Activated CD8-positive, alpha-beta T cell treated with anti-CD3 and anti-CD28 coated beads, Interleukin-2, amount 10 ng/mL, durations not matched to agents 7 days and 5 days (primary cell): ENCODE measurements around the gene WWOX. TPM values are rescaled to one million over a fixed set of nuclear protein-coding genes. Genes with fewer than 3 reads are reported as not detected.

ENCODE experiments used
- ATAC-seq: fragments of 150-1000 bp; cut with Tn5 transposase; one replicate; pipeline ENCODE4 v1.10.0; 2021; ENCODE audit warnings: moderate library complexity
- CTCF ChIA-PET: fragments of 350-600 bp; sonication (Branson Sonifier 250); formaldehyde crosslinking; loops from one replicate; lab custom pipeline; 2021; ENCODE audit warnings: antibody characterized with exemption; lab: Charles Lee
- POLR2A ChIA-PET: fragments of 350-600 bp; sonication (Branson Sonifier 250); formaldehyde crosslinking; loops from one replicate; lab custom pipeline; 2021; ENCODE audit warnings: antibody characterized with exemption; lab: Charles Lee
- DNase-seq: peaks from one replicate; pipeline ENCODE4 v3.0.0-alpha.2; 2020
- H3K27ac Mint-ChIP-seq: one replicate; pipeline ENCODE4 v1.8.0; 2021; ENCODE audit warnings: mild to moderate bottlenecking, mixed read lengths
- H3K27me3 Mint-ChIP-seq: one replicate; pipeline ENCODE4 v1.8.0; 2021; ENCODE audit warnings: low read depth, mixed read lengths
- H3K36me3 Mint-ChIP-seq: one replicate; pipeline ENCODE4 v1.8.0; 2021; ENCODE audit warnings: low read depth, mixed read lengths
- H3K4me1 Mint-ChIP-seq: one replicate; pipeline ENCODE4 v1.8.0; 2021; ENCODE audit warnings: low read depth, mixed read lengths
- H3K4me3 Mint-ChIP-seq: one replicate; pipeline ENCODE4 v1.8.0; 2021; ENCODE audit warnings: mild to moderate bottlenecking, mixed read lengths
- H3K9me3 Mint-ChIP-seq: one replicate; pipeline ENCODE4 v1.8.0; 2022; ENCODE audit warnings: mixed read lengths; ENCODE audit not compliant: insufficient read depth
- total RNA-seq, 2 experiments: library from RNA; stranded (reverse); gene quantifications; one replicate each; pipeline ENCODE4 v1.2.3, GENCODE V29; 2021

WWOX gene
- total RNA-seq, 2 experiments from 2014 or later = 34.4 to 34.9 TPM

DNA sequence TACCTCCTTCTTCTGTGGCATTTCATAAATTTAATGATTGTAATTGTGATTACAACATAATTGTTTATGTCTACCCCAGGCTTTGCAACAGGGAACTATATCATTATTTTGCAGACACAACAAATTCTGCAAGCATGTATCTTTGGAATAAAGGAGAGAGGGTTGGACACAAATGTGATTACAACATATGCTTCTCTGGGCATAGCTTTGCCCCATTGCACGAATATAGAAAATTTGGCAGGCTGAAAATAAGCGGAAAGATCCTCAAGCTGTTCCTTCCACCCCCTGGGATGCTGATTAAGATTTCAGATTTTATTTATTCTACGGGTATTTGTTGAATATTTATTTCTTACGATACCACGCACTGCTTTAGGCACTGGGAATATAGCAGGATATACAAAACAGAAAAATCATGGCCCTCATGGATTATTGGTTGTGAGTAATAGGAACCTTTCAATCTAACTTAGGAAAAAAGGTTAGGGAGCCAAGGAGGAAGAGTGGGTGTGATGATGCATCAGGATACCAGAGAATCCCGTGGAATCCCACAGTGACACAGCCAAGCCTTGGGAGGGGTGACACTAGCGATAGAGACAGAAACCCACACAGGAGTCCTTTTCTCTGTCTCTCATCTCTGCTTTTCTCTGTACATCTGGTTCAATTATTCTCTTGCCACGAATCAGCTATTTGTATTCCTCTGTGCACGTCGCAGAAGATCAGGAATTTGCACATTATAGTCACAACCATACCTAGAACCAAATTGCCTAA, 980.4 kb downstream of the WWOX start:
- DNase-seq (no peak), ATAC-seq (no peak)
- Mint-ChIP-seq H3K4me3 (no peak overlapping the region), H3K27ac (no peak overlapping the region), H3K27me3 (peaks cover 8% of the 10 kb centered on the region), H3K4me1 (peaks cover 71% of the 10 kb centered on the region), H3K9me3 (no peaks in the 10 kb centered on the region), H3K36me3 (peaks cover 3% of the 10 kb centered on the region)
- ChIA-PET CTCF (no interaction called here), POLR2A (no interaction called here)

DNA sequence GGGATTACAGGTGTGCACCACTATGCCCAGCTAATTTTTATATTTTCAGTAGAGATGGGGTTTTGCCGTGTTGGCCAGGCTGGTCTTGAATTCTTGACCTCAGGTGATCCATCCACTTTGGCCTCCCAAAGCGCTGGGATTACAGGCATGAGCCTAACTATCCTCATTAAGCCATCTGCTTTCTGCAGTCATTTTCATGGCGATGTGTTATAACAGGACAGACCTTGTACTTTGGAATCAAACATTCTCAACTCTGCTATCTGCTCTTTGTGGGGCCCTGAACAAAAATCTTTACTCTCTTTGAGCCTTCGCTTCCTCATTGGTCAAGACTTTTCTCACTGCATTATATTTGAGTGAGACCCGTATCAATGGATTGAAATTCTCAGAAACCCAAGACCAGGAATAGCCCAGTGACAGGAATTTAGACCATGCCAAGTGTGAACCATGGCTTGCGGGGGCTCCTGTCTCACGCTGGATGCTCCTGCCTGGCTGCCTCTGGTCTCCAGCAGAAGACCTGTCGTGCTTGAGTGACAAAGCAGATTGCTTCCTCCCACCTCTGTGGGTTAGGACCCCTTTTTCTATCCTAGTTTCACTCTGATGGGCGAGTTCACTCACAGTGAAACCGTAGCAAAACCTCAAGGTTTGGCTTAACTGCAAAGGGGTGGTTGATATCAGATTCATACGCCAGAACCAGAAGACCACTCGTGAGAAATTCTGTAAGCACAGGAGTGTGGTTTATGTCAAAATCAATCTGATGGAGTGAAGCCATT, 982.0 kb downstream of the WWOX start:
- Mint-ChIP-seq H3K4me1 (peaks cover 62% of the 10 kb centered on the region), H3K27me3 (peaks cover 8% of the 10 kb centered on the region), H3K27ac (no peak overlapping the region), H3K4me3 (no peak overlapping the region), H3K9me3 (no peaks in the 10 kb centered on the region), H3K36me3 (peaks cover 3% of the 10 kb centered on the region)
- CTCF ChIA-PET = no interaction called here
- DNase-seq (peak; percentile 32), ATAC-seq (peak; percentile 41)
- POLR2A ChIA-PET = no interaction called here

DNA sequence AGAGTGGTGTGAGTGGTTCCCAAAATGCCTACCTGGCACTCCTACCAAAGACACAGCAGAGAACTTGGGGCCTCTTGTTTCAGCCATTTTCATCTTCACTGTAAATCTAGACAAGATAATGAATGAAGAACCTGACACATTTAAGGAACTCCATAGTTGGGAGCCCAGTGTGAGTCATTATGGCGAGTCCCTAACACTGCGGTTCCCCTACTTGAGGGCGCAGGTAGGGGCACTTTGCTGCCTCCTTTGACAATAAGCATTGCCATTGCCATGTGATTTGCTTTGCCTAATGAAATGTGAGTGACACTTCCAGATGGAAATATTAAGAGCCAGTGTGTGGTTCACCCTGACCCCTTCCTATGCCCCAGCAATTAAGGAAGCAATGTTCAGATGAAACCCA, 983.5 kb downstream of the WWOX start:
- ATAC-seq = no peak
- no peak overlapping the region for H3K4me3 Mint-ChIP-seq
- peaks cover 3% of the 10 kb centered on the region for H3K36me3 Mint-ChIP-seq
- CTCF ChIA-PET = no interaction called here
- H3K9me3 Mint-ChIP-seq = no peaks in the 10 kb centered on the region
- no peak overlapping the region for H3K27ac Mint-ChIP-seq
- peaks cover 17% of the 10 kb centered on the region for H3K27me3 Mint-ChIP-seq
- POLR2A ChIA-PET = no interaction called here
- peaks cover 50% of the 10 kb centered on the region for H3K4me1 Mint-ChIP-seq
- DNase-seq = no peak

DNA sequence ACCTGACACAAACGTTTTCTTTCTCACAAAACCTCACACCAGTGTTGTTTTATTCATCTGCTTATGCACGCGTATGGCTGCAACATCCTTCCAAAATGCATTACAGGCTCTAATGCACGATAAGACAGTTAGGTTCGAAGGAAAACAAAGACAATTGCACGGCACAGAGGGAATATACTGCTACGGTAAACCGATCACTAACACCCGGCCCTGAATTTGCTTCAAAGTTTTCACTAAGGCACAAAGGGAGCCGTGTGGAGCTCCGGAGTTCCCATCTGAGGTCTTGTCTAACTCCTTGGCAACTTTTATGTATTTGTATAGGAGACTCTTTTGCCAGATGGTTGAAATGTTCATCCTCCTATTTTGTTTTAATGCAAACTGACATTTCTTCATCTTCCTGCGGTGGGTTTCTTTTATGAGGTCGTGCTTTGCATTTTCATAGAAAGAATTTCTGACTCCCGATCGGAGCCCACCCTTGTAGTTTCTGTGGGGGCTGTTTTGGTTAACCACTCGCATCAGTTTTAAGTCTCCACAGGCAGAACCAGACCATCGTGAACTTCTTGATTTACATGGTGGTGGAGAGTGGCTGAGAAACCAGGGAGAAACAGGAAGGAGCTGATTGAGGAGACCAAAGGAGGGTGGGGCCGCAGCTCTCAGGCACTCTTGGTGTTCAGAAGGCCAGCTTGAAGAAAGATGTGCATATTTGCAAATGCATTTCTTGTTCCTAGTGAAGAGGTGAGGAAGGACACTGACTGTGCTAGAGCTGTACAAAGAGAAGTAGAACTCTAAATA, 984.2 kb downstream of the WWOX start:
- no peaks in the 10 kb centered on the region for H3K9me3 Mint-ChIP-seq
- H3K36me3 Mint-ChIP-seq = peaks cover 2% of the 10 kb centered on the region
- CTCF ChIA-PET = no interaction called here
- POLR2A ChIA-PET = no interaction called here
- DNase-seq = no peak
- H3K4me3 Mint-ChIP-seq = no peak overlapping the region
- peaks cover 49% of the 10 kb centered on the region for H3K4me1 Mint-ChIP-seq
- H3K27me3 Mint-ChIP-seq = peaks cover 17% of the 10 kb centered on the region
- ATAC-seq = peak; percentile 41
- H3K27ac Mint-ChIP-seq = peak overlapping the region; percentile 1

DNA sequence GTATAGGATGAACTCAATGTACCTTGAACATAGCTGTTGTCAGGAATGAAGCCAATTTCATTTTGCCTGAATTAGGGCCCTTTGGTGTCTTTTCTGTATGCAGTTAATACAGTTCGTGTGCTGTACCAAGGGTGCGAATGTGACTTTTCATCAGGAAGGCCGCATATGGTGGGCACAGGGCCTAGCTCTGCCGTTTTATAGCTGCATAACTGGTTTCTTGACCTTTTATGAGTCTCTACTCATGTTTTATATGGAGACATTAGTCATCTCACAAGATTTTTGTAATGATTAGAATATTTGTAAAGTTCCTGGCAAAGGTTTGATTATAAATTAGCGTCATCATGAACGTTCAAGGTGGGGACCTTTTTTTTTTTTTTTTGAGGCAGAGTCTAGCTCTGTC, 989.5 kb downstream of the WWOX start:
- Mint-ChIP-seq H3K27ac (no peak overlapping the region), H3K36me3 (peaks cover 11% of the 10 kb centered on the region), H3K9me3 (peaks cover 4% of the 10 kb centered on the region), H3K27me3 (peaks cover 14% of the 10 kb centered on the region), H3K4me3 (no peak overlapping the region), H3K4me1 (peaks cover 66% of the 10 kb centered on the region)
- ChIA-PET CTCF (no interaction called here), POLR2A (no interaction called here)
- ATAC-seq (no peak), DNase-seq (no peak)

DNA sequence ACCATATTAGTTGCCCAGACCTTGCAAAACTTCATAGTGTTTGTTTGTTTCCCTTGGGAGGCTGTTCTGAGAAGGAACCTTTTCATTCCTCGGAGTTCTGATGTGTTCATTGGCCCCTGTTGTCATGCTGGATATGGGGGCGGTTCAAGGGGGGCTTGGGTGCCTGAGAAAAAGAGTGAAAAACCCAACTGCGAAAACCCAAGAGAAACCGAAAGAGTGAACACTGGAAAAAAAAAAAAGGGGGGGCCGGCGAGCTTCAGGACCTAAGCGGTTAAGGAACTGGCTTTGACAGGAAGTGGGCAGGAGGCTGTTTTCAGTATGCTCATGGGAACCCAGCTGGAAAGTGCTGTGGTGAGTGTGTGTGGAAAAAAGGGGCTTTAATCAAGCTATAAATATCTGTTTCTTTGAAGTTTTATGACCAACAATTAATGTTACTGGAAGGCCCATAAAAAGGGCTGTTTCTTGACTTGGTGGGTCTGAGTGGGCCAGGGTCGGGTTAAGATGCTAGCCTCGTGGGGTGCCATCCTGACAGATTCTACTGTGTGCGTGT, 990.4 kb downstream of the WWOX start:
- peak overlapping the region; percentile 81 for H3K27ac Mint-ChIP-seq
- ATAC-seq (peak; percentile 61), DNase-seq (peak; percentile 81)
- H3K36me3 Mint-ChIP-seq = peaks cover 11% of the 10 kb centered on the region
- peaks cover 14% of the 10 kb centered on the region for H3K27me3 Mint-ChIP-seq
- ChIA-PET POLR2A (interaction anchor here (0.6 to 1.1 kb wide), 3 partner anchors 119 to 512 kb away, joined by 3 read pairs; no protein-coding TSS in a partner anchor), CTCF (no interaction called here)
- H3K9me3 Mint-ChIP-seq = peaks cover 4% of the 10 kb centered on the region
- H3K4me3 Mint-ChIP-seq = peak overlapping the region; percentile 61
- H3K4me1 Mint-ChIP-seq = peaks cover 66% of the 10 kb centered on the region

DNA sequence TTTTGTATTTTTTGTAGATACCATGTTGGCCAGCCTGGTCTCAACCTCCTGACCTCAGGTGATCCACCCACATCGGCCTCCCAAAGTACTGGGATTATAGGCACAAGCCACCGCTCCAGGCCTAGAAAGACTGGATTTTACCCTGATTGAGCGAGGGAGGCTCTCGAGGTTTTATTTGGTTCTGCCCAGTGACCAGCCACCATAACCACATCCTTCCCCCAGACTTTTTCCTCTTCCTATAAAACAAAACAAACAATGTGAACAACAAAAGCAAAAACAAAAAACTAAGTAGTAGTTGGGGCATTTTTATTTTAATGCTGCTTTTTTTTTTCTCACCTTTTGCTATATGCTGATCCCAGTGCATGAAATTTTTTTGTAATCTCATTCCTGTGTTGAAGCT, 991.5 kb downstream of the WWOX start:
- ATAC-seq = no peak
- peak; percentile 32 for DNase-seq
- peaks cover 4% of the 10 kb centered on the region for H3K9me3 Mint-ChIP-seq
- ChIA-PET POLR2A (no interaction called here), CTCF (no interaction called here)
- H3K4me3 Mint-ChIP-seq = peak overlapping the region; percentile 22
- no peak overlapping the region for H3K27ac Mint-ChIP-seq
- peaks cover 11% of the 10 kb centered on the region for H3K36me3 Mint-ChIP-seq
- H3K27me3 Mint-ChIP-seq = peaks cover 17% of the 10 kb centered on the region
- H3K4me1 Mint-ChIP-seq = peaks cover 61% of the 10 kb centered on the region

DNA sequence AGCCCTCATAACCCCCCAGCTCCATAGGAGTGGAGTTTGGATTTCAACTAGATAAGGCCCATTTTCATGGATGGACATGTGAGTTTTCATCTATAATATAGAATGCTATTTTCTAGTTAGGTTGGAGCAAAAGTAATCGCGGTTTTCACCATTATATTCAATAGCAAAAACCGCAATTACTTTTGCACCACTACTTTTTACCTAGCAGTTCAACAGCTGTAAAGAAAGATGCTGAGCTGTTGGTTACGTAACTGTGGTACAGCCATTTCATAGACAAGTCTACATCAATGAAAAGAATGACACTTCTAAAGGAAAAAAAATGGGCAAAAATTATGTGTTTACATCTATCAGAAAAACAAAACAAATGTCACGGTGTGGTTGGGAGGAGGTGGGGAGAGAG, 993.4 kb downstream of the WWOX start:
- H3K36me3 Mint-ChIP-seq = peaks cover 11% of the 10 kb centered on the region
- DNase-seq = no peak
- ChIA-PET CTCF (no interaction called here), POLR2A (interaction anchor here (0.6 kb wide), 1 partner anchor 21 kb away, joined by 3 read pairs; no protein-coding TSS in a partner anchor)
- H3K4me1 Mint-ChIP-seq = peaks cover 61% of the 10 kb centered on the region
- peaks cover 4% of the 10 kb centered on the region for H3K9me3 Mint-ChIP-seq
- peak overlapping the region; percentile 29 for H3K4me3 Mint-ChIP-seq
- H3K27ac Mint-ChIP-seq = peak overlapping the region; percentile 24
- no peak for ATAC-seq
- peaks cover 13% of the 10 kb centered on the region for H3K27me3 Mint-ChIP-seq

DNA sequence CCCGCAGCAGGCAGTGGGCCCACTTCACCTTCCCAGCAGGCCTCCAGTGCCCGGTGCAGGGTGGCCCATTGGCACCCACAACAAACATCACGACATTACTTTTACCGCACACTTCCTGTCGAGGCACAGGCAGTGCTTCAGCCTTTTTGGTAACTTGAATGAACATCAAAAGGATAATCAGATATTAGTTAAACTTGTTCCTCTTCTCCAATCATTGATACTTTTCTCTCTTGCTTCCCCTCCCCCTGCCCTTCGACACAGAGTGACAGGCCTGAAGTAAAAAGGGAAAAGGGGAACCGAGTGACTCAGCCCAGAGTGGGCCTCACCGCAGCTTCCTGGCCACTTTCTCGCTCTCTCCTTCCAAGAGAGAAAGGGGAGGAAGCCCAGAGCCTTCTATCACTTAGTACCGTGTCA, 994.1 kb downstream of the WWOX start:
- peaks cover 11% of the 10 kb centered on the region for H3K36me3 Mint-ChIP-seq
- peaks cover 13% of the 10 kb centered on the region for H3K27me3 Mint-ChIP-seq
- H3K27ac Mint-ChIP-seq = peak overlapping the region; percentile 53
- H3K4me3 Mint-ChIP-seq = peak overlapping the region; percentile 42
- ChIA-PET CTCF (no interaction called here), POLR2A (interaction anchor here (0.6 kb wide), 1 partner anchor 21 kb away, joined by 3 read pairs; no protein-coding TSS in a partner anchor)
- ATAC-seq (peak; percentile 58), DNase-seq (peak; percentile 53)
- peaks cover 4% of the 10 kb centered on the region for H3K9me3 Mint-ChIP-seq
- H3K4me1 Mint-ChIP-seq = peaks cover 56% of the 10 kb centered on the region

DNA sequence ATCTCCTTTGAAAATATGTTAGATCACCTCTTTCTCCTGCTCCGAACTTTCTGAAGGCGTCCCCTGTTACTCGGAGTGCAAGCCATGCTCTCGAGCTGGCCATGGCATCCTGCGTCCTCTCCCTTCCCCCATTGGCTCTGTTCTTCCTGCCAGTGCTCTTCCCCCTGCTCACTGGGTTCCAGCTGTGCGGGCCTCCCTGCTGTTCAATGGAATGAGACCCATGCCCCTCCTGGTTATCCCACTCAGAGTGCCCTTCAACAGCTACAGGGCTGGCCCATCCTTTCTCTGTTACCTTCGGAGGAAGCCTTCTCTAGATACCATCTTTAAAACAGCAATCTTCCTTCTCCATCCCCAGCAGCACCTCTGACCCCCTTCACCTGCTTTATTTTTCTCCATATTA, 996.8 kb downstream of the WWOX start:
- ChIA-PET CTCF (no interaction called here), POLR2A (no interaction called here)
- ATAC-seq (no peak), DNase-seq (no peak)
- Mint-ChIP-seq H3K27ac (no peak overlapping the region), H3K4me3 (no peak overlapping the region), H3K9me3 (peaks cover 1% of the 10 kb centered on the region), H3K4me1 (peaks cover 30% of the 10 kb centered on the region), H3K36me3 (peaks cover 3% of the 10 kb centered on the region), H3K27me3 (peaks cover 26% of the 10 kb centered on the region)

DNA sequence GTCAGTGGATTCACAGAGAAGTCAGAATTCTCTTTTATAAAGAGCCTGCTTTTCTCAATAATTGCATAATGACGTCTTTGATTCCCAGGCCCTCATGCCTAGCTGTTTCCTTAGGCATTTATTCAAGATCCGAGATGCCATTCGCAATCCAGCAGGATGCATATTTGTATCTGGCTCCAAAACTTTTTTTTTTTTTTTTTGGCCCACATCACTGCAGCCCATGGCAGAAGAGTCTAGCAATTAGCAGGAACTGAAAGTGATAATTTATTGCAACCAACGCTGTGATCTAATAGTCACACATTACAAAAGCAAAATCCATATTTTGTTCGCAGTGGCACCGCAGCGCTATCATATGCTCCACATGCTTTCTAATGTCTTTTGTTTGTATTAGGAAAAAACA, 997.7 kb downstream of the WWOX start:
- H3K4me3 Mint-ChIP-seq = no peak overlapping the region
- no peak for DNase-seq
- no peak overlapping the region for H3K27ac Mint-ChIP-seq
- ATAC-seq = no peak
- no peaks in the 10 kb centered on the region for H3K9me3 Mint-ChIP-seq
- peaks cover 30% of the 10 kb centered on the region for H3K27me3 Mint-ChIP-seq
- no peaks in the 10 kb centered on the region for H3K36me3 Mint-ChIP-seq
- POLR2A ChIA-PET = no interaction called here
- H3K4me1 Mint-ChIP-seq = peaks cover 21% of the 10 kb centered on the region
- CTCF ChIA-PET = no interaction called here
